A549 (cell line): ENCODE data around the gene GSC2. TPM values are rescaled to one million over a fixed set of nuclear protein-coding genes. Genes with fewer than 3 reads are reported as not detected.

ENCODE experiments used
- ATAC-seq, 2 experiments: fragments of 200-7000 bp in 1 of 2; fragments of >200 bp in 1 of 2; cut with Nextera tagmentation in 1 of 2; cut with Tn5 transposase in 1 of 2; 3 replicates each; pipeline versions ENCODE4 v1.8.0 to v1.9.1; 2018 to 2020; ENCODE audit warnings: mild to moderate bottlenecking in 1 of 2, moderate library complexity in 1 of 2
- CTCF ChIA-PET: fragments of 300-600 bp; sonication (Branson Sonifier 250); formaldehyde crosslinking; extraction: SDS; loops from one replicate; lab custom pipeline; 2021; ENCODE audit warnings: antibody characterized with exemption, inconsistent platforms; lab: Yijun Ruan, JAX
- POLR2A ChIA-PET: fragments of 350-600 bp; formaldehyde crosslinking; extraction: SDS; loops from one replicate; lab custom pipeline; 2021; ENCODE audit warnings: antibody characterized with exemption, inconsistent platforms; lab: Yijun Ruan, JAX
- DNase-seq, 2 experiments: peaks; one replicate each; pipeline versions ENCODE4 v3.0.0 to v3.0.0-alpha.2; 2011 to 2016; ENCODE audit warnings: low read depth in 1 of 2, low spot score in 1 of 2
- FAIRE-seq: peaks from 2 replicates; lab custom pipeline; 2011; peaks lifted over from hg19 to GRCh38; lab: Jason Lieb, UNC
- H3K27ac ChIP-seq, 2 experiments: fragments of >200 bp; sonication (Bioruptor Twin); formaldehyde crosslinking; 3 replicates each; pipeline ENCODE4 v1.5.1; 2016 to 2017
- H3K4me1 ChIP-seq: fragments of >200 bp; sonication (Bioruptor Twin); formaldehyde crosslinking; 3 replicates; pipeline ENCODE4 v1.6.1; 2016
- H3K4me2 ChIP-seq: fragments of >200 bp; sonication (Bioruptor Twin); formaldehyde crosslinking; 3 replicates; pipeline ENCODE4 v1.6.1; 2016
- H3K4me3 ChIP-seq: fragments of >200 bp; sonication (Bioruptor Twin); formaldehyde crosslinking; 3 replicates; pipeline ENCODE4 v1.5.1; 2016
- H3K9me3 ChIP-seq: fragments of >200 bp; sonication (Bioruptor Twin); formaldehyde crosslinking; 3 replicates; pipeline ENCODE4 v1.6.1; 2016
- CHD2 ChIP-seq: fragments of 150-350 bp; IDR thresholded peaks from 2 replicates; pipeline ENCODE4 v1.6.1; 2014; ENCODE audit warnings: low read length; ENCODE audit not compliant: partially characterized antibody
- EHF ChIP-seq: fragments of 250-450 bp; sonication (Bioruptor Pico); IDR thresholded peaks from 2 replicates; pipeline ENCODE4 v1.5.0; 2020; ENCODE audit warnings: mild to moderate bottlenecking
- EHMT2 ChIP-seq: fragments of 200-600 bp; sonication (generic); IDR thresholded peaks from 2 replicates; pipeline ENCODE4 v1.6.1; 2016; ENCODE audit warnings: antibody characterized with exemption, low read depth, mild to moderate bottlenecking, moderate library complexity
- ELK1 ChIP-seq: fragments of 150-350 bp; IDR thresholded peaks from 2 replicates; pipeline ENCODE4 v1.6.1; 2014; ENCODE audit warnings: low read depth, mild to moderate bottlenecking, low read length
- ESRRA ChIP-seq: fragments of 150-350 bp; IDR thresholded peaks from 2 replicates; pipeline ENCODE4 v1.6.1; 2014; ENCODE audit warnings: mild to moderate bottlenecking, low read length, borderline replicate concordance
- FOSL2 ChIP-seq, 2 experiments: fragments of 450-650 bp in 1 of 2; fragments of >200 bp in 1 of 2; sonication (Bioruptor Twin) in 1 of 2; formaldehyde crosslinking; IDR thresholded peaks; 2 replicates each; pipeline versions ENCODE4 v1.5.0 to v1.6.1; 2016 to 2020; ENCODE audit warnings: mild to moderate bottlenecking in 1 of 2, moderate library complexity in 1 of 2
- FOXS1 ChIP-seq: fragments of 250-450 bp; sonication (Bioruptor Pico); IDR thresholded peaks from 2 replicates; pipeline ENCODE4 v1.5.0; 2020; ENCODE audit warnings: mild to moderate bottlenecking, moderate library complexity
- GATA3 ChIP-seq: IDR thresholded peaks from 2 replicates; pipeline ENCODE4 v1.6.1; 2012; ENCODE audit warnings: borderline replicate concordance
- HEYL ChIP-seq: fragments of 250-450 bp; sonication (Bioruptor Pico); IDR thresholded peaks from 2 replicates; pipeline ENCODE4 v1.8.0; 2021; ENCODE audit warnings: mild to moderate bottlenecking, moderate library complexity
- HOXA7 ChIP-seq: fragments of 250-450 bp; sonication (Bioruptor Pico); IDR thresholded peaks from 2 replicates; pipeline ENCODE4 v1.5.0; 2020; ENCODE audit warnings: mild to moderate bottlenecking, moderate library complexity
- HOXB13 ChIP-seq: fragments of 250-450 bp; sonication (Bioruptor Pico); IDR thresholded peaks from 2 replicates; pipeline ENCODE4 v1.5.0; 2020; ENCODE audit warnings: low read depth, mild to moderate bottlenecking, moderate library complexity
- HOXB5 ChIP-seq: fragments of 250-450 bp; sonication (Bioruptor Pico); IDR thresholded peaks from 2 replicates; pipeline ENCODE4 v1.5.0; 2020; ENCODE audit warnings: mild to moderate bottlenecking, moderate library complexity
- JUN ChIP-seq, 2 experiments: fragments of >200 bp; sonication (Bioruptor Twin); formaldehyde crosslinking; IDR thresholded peaks; 2 replicates in 1 of 2; 3 replicates in 1 of 2; pipeline ENCODE4 v1.6.1; 2016 to 2017
- NFE2L2 ChIP-seq: fragments of 150-350 bp; conservative IDR thresholded peaks from 2 replicates; pipeline ENCODE4 v1.6.1; 2014; ENCODE audit warnings: low read length
- NPAS2 ChIP-seq: fragments of 250-450 bp; sonication (Bioruptor Pico); IDR thresholded peaks from 2 replicates; pipeline ENCODE4 v1.8.0; 2022; ENCODE audit warnings: mild to moderate bottlenecking, moderate library complexity, borderline replicate concordance
- RAD21 ChIP-seq, 2 experiments: fragments of >200 bp in 1 of 2; sonication (Bioruptor Twin) in 1 of 2; formaldehyde crosslinking in 1 of 2; IDR thresholded peaks in 1 of 2; conservative IDR thresholded peaks in 1 of 2; 2 replicates in 1 of 2; 3 replicates in 1 of 2; pipeline ENCODE4 v1.6.1; 2012 to 2018; ENCODE audit warnings: inconsistent platforms in 1 of 2
- RARB ChIP-seq: fragments of 250-450 bp; sonication (Bioruptor Pico); IDR thresholded peaks from 2 replicates; pipeline ENCODE4 v1.8.0; 2021; ENCODE audit warnings: mild to moderate bottlenecking, moderate library complexity
- SMC3 ChIP-seq: fragments of >200 bp; sonication (Bioruptor Twin); formaldehyde crosslinking; IDR thresholded peaks from 3 replicates; pipeline ENCODE4 v1.6.1; 2018; ENCODE audit warnings: inconsistent platforms
- TFCP2L1 ChIP-seq: fragments of 250-450 bp; sonication (Bioruptor Pico); IDR thresholded peaks from 2 replicates; pipeline ENCODE4 v1.5.0; 2021; ENCODE audit warnings: mild to moderate bottlenecking
- WGBS: methylation state at CpG from one replicate; pipeline ENCODE4 v1.1.6; 2017; ENCODE audit errors: missing lambda C conversion rate; 5-methylcytosine and 5-hydroxymethylcytosine counted together
- polyA plus RNA-seq, 4 experiments: library from polyadenylated mRNA; depleted of rRNA in 3 of 4; stranded (reverse); fragments of >200 nt; fragmentation: RNase III in 1 of 4; extraction: RNeasy Plus Mini Kit Qiagen cat#74134 plus additional on column Dnase treatment in 1 of 4; gene quantifications; 2 replicates in 3 of 4; 3 replicates in 1 of 4; pipeline ENCODE4 v1.2.3, GENCODE V29; 2011 to 2017
- TF ChIP-seq, protein P1 (sequence below): IDR thresholded peaks from 2 replicates; pipeline ENCODE4 v1.6.1; 2012; ENCODE audit warnings: low read depth, borderline replicate concordance
- TF ChIP-seq, protein P2 (sequence below): IDR thresholded peaks from 2 replicates; pipeline ENCODE4 v1.6.1; 2012
- TF ChIP-seq, protein P3 (sequence below): IDR thresholded peaks from 2 replicates; pipeline ENCODE4 v1.6.1; 2012

Gene GSC2
- polyA plus RNA-seq, 2 of the 4 experiments (the other 2 are of a cell fraction) = not detected

DNA sequence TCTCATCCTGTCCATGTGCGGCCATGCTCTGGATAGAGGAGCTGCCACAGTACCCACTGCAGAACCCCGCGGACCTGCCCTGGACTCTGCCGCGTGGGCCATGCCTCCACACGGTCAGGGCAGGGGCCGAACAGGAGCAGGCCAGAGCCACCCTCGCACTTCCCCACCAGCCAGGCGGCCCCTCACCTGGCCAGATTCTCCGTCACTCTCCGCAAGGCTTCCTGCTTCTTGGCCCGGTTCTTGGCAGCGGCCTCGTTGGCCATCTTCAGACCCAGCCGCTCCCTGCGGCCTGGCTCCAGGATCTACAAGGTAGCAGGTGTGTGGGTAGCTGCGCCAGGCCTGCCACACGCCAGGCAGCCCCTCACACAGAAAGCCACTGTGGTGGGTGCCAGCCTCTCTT, 15.2 kb downstream of the GSC2 start:
- H3K4me1 ChIP-seq = no peaks in the 10 kb centered on the region
- no peak overlapping the region for H3K4me2 ChIP-seq
- H3K27ac ChIP-seq = no peak overlapping the region
- no peak for TF ChIP-seq ESRRA
- no peak for TF ChIP-seq HOXA7 (CRISPR knock-in tag)
- no peak for TF ChIP-seq NFE2L2
- 90% methylated on average over 18 of the region's 18 CpGs for WGBS
- FAIRE-seq = no peak
- no peak for DNase-seq
- ATAC-seq = no peak
- POLR2A ChIA-PET = no interaction called here
- CTCF ChIA-PET = interaction anchor here (2.0 kb wide), 1 partner anchor 10 kb away, joined by 15 read pairs; the partner anchor contains the start of gene ESS2
- H3K9me3 ChIP-seq = no peaks in the 10 kb centered on the region
- H3K4me3 ChIP-seq = no peak overlapping the region

GRCh38 chr22:19134176-19134831, 15.8 kb downstream of the GSC2 start:
- WGBS = 91% methylated on average over 8 of the region's 21 CpGs
- DNase-seq (no peak), FAIRE-seq (no peak), ATAC-seq (no peak; a peak in 1 of 6 replicates)
- no peaks in the 10 kb centered on the region for H3K4me1 ChIP-seq
- H3K9me3 ChIP-seq = no peaks in the 10 kb centered on the region
- TF ChIP-seq, protein P1, sequence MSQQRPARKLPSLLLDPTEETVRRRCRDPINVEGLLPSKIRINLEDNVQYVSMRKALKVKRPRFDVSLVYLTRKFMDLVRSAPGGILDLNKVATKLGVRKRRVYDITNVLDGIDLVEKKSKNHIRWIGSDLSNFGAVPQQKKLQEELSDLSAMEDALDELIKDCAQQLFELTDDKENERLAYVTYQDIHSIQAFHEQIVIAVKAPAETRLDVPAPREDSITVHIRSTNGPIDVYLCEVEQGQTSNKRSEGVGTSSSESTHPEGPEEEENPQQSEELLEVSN = no peak
- no peak for TF ChIP-seq NPAS2 (CRISPR knock-in tag)
- TF ChIP-seq, protein P2, sequence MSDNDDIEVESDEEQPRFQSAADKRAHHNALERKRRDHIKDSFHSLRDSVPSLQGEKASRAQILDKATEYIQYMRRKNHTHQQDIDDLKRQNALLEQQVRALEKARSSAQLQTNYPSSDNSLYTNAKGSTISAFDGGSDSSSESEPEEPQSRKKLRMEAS = no peak
- no peak overlapping the region for H3K4me2 ChIP-seq
- no peak overlapping the region for H3K27ac ChIP-seq
- no peak overlapping the region for H3K4me3 ChIP-seq
- ChIA-PET POLR2A (interaction anchor here (1.0 kb wide), 1 partner anchor 13 kb away, joined by 3 read pairs; no protein-coding TSS in a partner anchor), CTCF (interaction anchor here (2.0 kb wide), 1 partner anchor 10 kb away, joined by 15 read pairs; the partner anchor contains the start of gene ESS2)

DNA sequence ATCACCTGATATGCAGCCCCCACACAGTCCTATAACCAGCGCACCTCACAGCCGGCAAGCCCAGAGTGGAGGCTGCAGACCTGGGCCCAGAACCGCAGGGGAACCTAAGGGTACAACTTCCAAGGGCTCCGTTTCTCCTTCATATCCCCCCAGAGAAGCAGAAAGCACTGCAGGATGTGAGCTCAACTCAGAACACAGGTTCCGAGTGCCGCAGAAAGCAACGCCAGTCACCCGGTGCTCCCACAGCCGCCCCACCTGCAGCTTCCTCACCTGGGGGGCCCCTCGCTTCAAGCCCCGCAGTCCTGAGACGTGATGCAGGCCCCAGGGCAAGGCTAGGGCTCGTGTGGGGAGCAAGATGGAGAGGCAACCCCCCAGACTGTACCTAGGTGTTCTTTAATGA, 16.5 kb downstream of the GSC2 start:
- Histone ChIP-seq H3K4me3 (no peak overlapping the region), H3K9me3 (no peaks in the 10 kb centered on the region), H3K4me1 (no peaks in the 10 kb centered on the region), H3K27ac (no peak overlapping the region), H3K4me2 (no peak overlapping the region)
- ChIA-PET CTCF (interaction anchor here (0.7 to 2.0 kb wide), 2 partner anchors 11 to 45 kb away, joined by 4 to 15 read pairs; partner anchors contain the start of genes ESS2 and SLC25A1), POLR2A (interaction anchor here (1.0 kb wide), 1 partner anchor 12 kb away, joined by 3 read pairs; no protein-coding TSS in a partner anchor)
- FAIRE-seq (no peak), DNase-seq (no peak), ATAC-seq (no peak)
- WGBS = 85% methylated on average over 7 of the region's 13 CpGs
- TF ChIP-seq HOXB5 = no peak
- no peak for TF ChIP-seq NPAS2 (CRISPR knock-in tag)
- no peak for TF ChIP-seq EHF (CRISPR knock-in tag)
- TF ChIP-seq RARB (CRISPR knock-in tag) = no peak
- no peak for TF ChIP-seq EHMT2
- no peak for TF ChIP-seq GATA3
- no peak for TF ChIP-seq HEYL (CRISPR knock-in tag)
- no peak for TF ChIP-seq RAD21 (conservative IDR thresholded peaks at IDR 0.05 in 1 of 2, IDR thresholded peaks at IDR 0.05 in 1 of 2)
- TF ChIP-seq JUN (IDR thresholded peaks at IDR 0.05) = no peak
- TF ChIP-seq TFCP2L1 (CRISPR knock-in tag) = no peak
- TF ChIP-seq CHD2 = no peak
- TF ChIP-seq ELK1 = no peak
- no peak for TF ChIP-seq FOSL2 (IDR thresholded peaks at IDR 0.05)
- TF ChIP-seq FOSL2 (CRISPR knock-in tag; IDR thresholded peaks at IDR 0.05) = no peak
- TF ChIP-seq, protein P3, sequence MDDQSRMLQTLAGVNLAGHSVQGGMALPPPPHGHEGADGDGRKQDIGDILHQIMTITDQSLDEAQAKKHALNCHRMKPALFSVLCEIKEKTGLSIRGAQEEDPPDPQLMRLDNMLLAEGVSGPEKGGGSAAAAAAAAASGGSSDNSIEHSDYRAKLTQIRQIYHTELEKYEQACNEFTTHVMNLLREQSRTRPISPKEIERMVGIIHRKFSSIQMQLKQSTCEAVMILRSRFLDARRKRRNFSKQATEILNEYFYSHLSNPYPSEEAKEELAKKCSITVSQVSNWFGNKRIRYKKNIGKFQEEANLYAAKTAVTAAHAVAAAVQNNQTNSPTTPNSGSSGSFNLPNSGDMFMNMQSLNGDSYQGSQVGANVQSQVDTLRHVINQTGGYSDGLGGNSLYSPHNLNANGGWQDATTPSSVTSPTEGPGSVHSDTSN = no peak
- no peak for TF ChIP-seq HOXB13 (CRISPR knock-in tag)
- no peak for TF ChIP-seq SMC3
- TF ChIP-seq FOXS1 (CRISPR knock-in tag) = no peak
